ENCODE results near the gene HK1. TPM values are rescaled to one million over a fixed set of nuclear protein-coding genes. Genes with fewer than 3 reads are reported as not detected.
A peak's percentile ranks its signal among the peaks of the same experiment; 100 is the strongest.

HK1 gene
- total RNA-seq, 1 experiment from 2014 or later: 140 TPM

GRCh38 chr10:69352569-69353264, 74.4 kb downstream of the HK1 start:
- Histone ChIP-seq H3K9me3 (ENCODE audit: insufficient read depth, low read depth) (no peaks in the 10 kb centered on the region), H3K27me3 (ENCODE audit: insufficient read depth, low read depth) (no peaks in the 10 kb centered on the region), H3K4me1 (replicated peaks; ENCODE audit: insufficient read depth) (peaks cover 58% of the 10 kb centered on the region), H3K4me3 (no peak overlapping the region), H2AFZ (no peak overlapping the region), H3K79me2 (ENCODE audit: low read depth) (peaks cover 72% of the 10 kb centered on the region), H3K4me2 (peak overlapping the region; percentile 56), H4K20me1 (ENCODE audit: insufficient read depth) (no peaks in the 10 kb centered on the region), H3K9me2 (ENCODE audit: insufficient read depth) (no peaks in the 10 kb centered on the region), H3K27ac (peak overlapping the region; percentile 65), H3F3A (ENCODE audit: insufficient read depth, low read depth) (peaks cover 40% of the 10 kb centered on the region), H3K36me3 (ENCODE audit: low read depth) (peaks cover 4% of the 10 kb centered on the region; the same call in 1 of the 2 replicates)
- ChIA-PET CTCF (no interaction called here), POLR2A (ENCODE audit: unreplicated experiment) (interaction anchor here (0.7 kb wide), 1 partner anchor 64 kb away, joined by 4 read pairs; no protein-coding TSS in a partner anchor)
- no TSS peak for BruUV-seq (replicated peaks)
- DNase-seq: peak in 1 of 2 experiments; percentile 55
- TF ChIP-seq CTCF (conservative IDR thresholded peaks at IDR 0.05): no peak
- TF ChIP-seq EZH2 (IDR thresholded peaks at IDR 0.05; ENCODE audit: low read depth): no peak
- intact Hi-C loops (cut with micrococcal nuclease; ENCODE audit: unreplicated experiment): no loop called here

GRCh38 chr10:69353977-69354635, 75.8 kb downstream of the HK1 start:
- no TSS peak for BruUV-seq (replicated peaks)
- intact Hi-C loops (cut with micrococcal nuclease; ENCODE audit: unreplicated experiment): no loop called here
- 0 out of 2 replicates have a peak overlapping the region, but pooled peaks have one; percentile 65 for H3K27ac ChIP-seq

More at GRCh38 chr10:69353977-69354635, 75.8 kb downstream of the HK1 start:
- Histone ChIP-seq H4K20me1 (ENCODE audit: insufficient read depth) (no peaks in the 10 kb centered on the region), H3K9me3 (ENCODE audit: insufficient read depth, low read depth) (no peaks in the 10 kb centered on the region), H3K4me2 (peak overlapping the region; percentile 56; the same call in 1 of the 2 replicates), H3K4me1 (replicated peaks; ENCODE audit: insufficient read depth) (peaks cover 46% of the 10 kb centered on the region), H3K27me3 (ENCODE audit: insufficient read depth, low read depth) (no peaks in the 10 kb centered on the region), H2AFZ (no peak overlapping the region), H3K36me3 (ENCODE audit: low read depth) (0 out of 2 replicates have a peak, but pooled peaks cover 4% of the 10 kb centered on the region), H3K4me3 (no peak overlapping the region), H3K79me2 (ENCODE audit: low read depth) (peaks cover 74% of the 10 kb centered on the region), H3K9me2 (ENCODE audit: insufficient read depth) (no peaks in the 10 kb centered on the region), H3F3A (ENCODE audit: insufficient read depth, low read depth) (peaks cover 31% of the 10 kb centered on the region)
- CTCF ChIA-PET: interaction anchor here (0.6 kb wide), 1 partner anchor 51 kb away, joined by 8 read pairs; no protein-coding TSS in a partner anchor
- TF ChIP-seq EZH2 (IDR thresholded peaks at IDR 0.05; ENCODE audit: low read depth) (no peak), CTCF (conservative IDR thresholded peaks at IDR 0.05) (no peak)
- DNase-seq: no peak
- POLR2A ChIA-PET (ENCODE audit: unreplicated experiment): interaction anchor here (0.7 kb wide), 1 partner anchor 283 kb away, joined by 3 read pairs; no protein-coding TSS in a partner anchor
